ENCODE data around the gene NOVA2. TPM values are rescaled to one million over a fixed set of nuclear protein-coding genes. Genes with fewer than 3 reads are reported as not detected.

NOVA2 gene
- total RNA-seq, 1 experiment from 2014 or later: 2.5 TPM

DNA sequence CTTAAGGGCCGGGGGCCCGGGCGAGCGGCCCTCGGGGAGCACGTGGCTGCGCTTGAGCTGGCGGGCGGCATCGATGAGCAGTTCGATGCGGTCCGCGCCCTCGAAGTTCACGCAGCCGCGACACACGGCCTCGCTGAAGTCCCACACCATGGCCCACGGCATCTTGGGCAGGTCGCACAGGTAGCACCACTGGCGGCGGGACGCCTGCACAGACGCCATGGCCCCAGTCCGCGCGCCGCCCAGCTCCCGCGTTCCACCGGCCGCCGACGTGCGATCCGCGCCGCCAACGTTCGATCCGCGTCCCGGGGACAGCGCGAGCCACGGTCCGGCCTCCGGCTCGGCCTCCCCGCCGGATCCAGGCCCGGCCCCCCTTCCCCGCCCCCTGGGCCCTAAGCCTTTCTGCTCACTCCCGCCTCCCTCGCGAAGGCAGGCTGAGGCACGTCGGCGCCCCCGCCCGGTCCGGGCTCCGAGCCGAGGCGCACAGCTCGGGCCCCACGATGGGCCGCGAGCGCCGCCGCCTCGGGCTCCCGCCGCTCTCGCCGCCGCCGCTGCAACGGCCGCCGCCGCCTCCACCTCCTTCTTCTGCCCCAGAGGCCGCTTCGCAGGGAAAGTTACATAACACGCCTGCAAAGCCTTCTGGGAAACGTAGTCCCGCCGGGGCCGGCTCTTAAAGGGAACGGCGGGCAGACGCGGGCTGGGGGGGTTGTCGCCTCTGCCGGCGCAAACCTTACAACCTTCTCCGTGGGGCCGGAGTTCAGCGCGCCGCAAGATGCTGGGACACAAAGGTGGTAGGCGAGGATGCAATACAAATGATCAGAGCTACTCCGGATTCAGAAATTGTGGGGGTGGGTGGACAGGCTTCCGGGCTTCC is 87.9 kb downstream of the NOVA2 start, which contains the start of gene IRF2BP1:
TSS of gene IRF2BP1 (minus strand) at position 586 of the 871 bp plus-strand sequence. CDS start at position 219, 367 bp downstream.
- H3K27me3 ChIP-seq (ENCODE audit: insufficient read depth, low read length): no peaks in the 10 kb centered on the region
- intact Hi-C loops (cut with micrococcal nuclease): loop anchor here (1.0 to 2.0 kb wide), 2 partner anchors 17 to 22 kb away; partner anchors contain the start of genes MYPOP and SYMPK
- H3K4me2 ChIP-seq (ENCODE audit: low read length): peak within 1 kb of the TSS; percentile 89
- DNase-seq (ENCODE audit: low read depth, low spot score): peak; percentile 84
- peak within 1 kb of the TSS; percentile 82 for H3K9ac ChIP-seq (ENCODE audit: low read length)
- no TSS peak for BruUV-seq (replicated peaks)
- H3K36me3 ChIP-seq (ENCODE audit: control insufficient read depth in 1 of 2, insufficient read depth in 2 of 2, low read length in 2 of 2): no peaks in the 10 kb centered on the region
- peaks cover 21 to 47% of the 10 kb centered on the region in 2 experiments for H3K4me1 ChIP-seq (ENCODE audit: control insufficient read depth in 1 of 2, insufficient read depth in 2 of 2, low read length in 2 of 2)
- H3K79me2 ChIP-seq (ENCODE audit: insufficient read depth, low read length): peaks cover 15% of the 10 kb centered on the region
- ATAC-seq: peak; percentile 66
- peak within 1 kb of the TSS; percentile 91 for H3K27ac ChIP-seq (ENCODE audit: low read depth, low read length)
- peak within 1 kb of the TSS; percentile 44 for H2AFZ ChIP-seq (ENCODE audit: low read depth, low read length, poor library complexity, severe bottlenecking)
- CTCF ChIA-PET: interaction anchor here (0.9 to 2.4 kb wide), 7 partner anchors 15 to 192 kb away, joined by 3 to 28 read pairs (median 5); partner anchors contain the start of genes FOXA3, MYPOP and SYMPK
- POLR2A ChIA-PET: interaction anchor here (0.7 to 1.2 kb wide), 7 partner anchors 16 to 113 kb away, joined by 3 to 13 read pairs (median 5); partner anchors contain the start of genes CCDC61, FOXA3, MYPOP and SYMPK
- H4K20me1 ChIP-seq (ENCODE audit: insufficient read depth): no peaks in the 10 kb centered on the region
- no peaks in the 10 kb centered on the region for H3K9me3 ChIP-seq (ENCODE audit: control insufficient read depth in 1 of 2, insufficient read depth in 1 of 2, low read depth in 1 of 2, low read length in 2 of 2)
- RAD21 ChIA-PET (ENCODE audit: low non-redundant PET in 1 of 2, low total read pairs in 2 of 2, uncharacterized antibody in 2 of 2, unreplicated experiment in 2 of 2): interaction anchor here in 1 of 2 experiments (1.2 kb wide), 1 partner anchor 22 kb away, joined by 6 read pairs; the partner anchor contains the start of gene FOXA3
- no peaks in the 10 kb centered on the region for H3K9me2 ChIP-seq (ENCODE audit: insufficient read depth)
- peak within 1 kb of the TSS; percentile 71 to 75 for H3K4me3 ChIP-seq (replicated peaks in 1 of 2; ENCODE audit: low read depth in 1 of 2, low read length in 2 of 2)
- no peak for TF ChIP-seq EZH2 (IDR thresholded peaks at IDR 0.05)
- TF ChIP-seq, protein P1, sequence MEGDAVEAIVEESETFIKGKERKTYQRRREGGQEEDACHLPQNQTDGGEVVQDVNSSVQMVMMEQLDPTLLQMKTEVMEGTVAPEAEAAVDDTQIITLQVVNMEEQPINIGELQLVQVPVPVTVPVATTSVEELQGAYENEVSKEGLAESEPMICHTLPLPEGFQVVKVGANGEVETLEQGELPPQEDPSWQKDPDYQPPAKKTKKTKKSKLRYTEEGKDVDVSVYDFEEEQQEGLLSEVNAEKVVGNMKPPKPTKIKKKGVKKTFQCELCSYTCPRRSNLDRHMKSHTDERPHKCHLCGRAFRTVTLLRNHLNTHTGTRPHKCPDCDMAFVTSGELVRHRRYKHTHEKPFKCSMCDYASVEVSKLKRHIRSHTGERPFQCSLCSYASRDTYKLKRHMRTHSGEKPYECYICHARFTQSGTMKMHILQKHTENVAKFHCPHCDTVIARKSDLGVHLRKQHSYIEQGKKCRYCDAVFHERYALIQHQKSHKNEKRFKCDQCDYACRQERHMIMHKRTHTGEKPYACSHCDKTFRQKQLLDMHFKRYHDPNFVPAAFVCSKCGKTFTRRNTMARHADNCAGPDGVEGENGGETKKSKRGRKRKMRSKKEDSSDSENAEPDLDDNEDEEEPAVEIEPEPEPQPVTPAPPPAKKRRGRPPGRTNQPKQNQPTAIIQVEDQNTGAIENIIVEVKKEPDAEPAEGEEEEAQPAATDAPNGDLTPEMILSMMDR (IDR thresholded peaks at IDR 0.05 in 2 of 3, conservative IDR thresholded peaks at IDR 0.05 in 1 of 3; ENCODE audit: borderline replicate concordance in 1 of 3, insufficient read depth in 1 of 3, low read depth in 2 of 3, low read length in 2 of 3): no peak
- TF ChIP-seq POLR2A (IDR thresholded peaks at IDR 0.05; ENCODE audit: borderline replicate concordance, extremely low read depth, insufficient read depth, insufficient read length): no peak
- TF ChIP-seq RAD21 (IDR thresholded peaks at IDR 0.05; ENCODE audit: low read depth): no peak
- TF ChIP-seq ZNF274 (IDR thresholded peaks at IDR 0.05; ENCODE audit: low read depth, low read length): no peak
- TF ChIP-seq FOSL1 (IDR thresholded peaks at IDR 0.05; ENCODE audit: low read depth): no peak
- TF ChIP-seq, protein P2, sequence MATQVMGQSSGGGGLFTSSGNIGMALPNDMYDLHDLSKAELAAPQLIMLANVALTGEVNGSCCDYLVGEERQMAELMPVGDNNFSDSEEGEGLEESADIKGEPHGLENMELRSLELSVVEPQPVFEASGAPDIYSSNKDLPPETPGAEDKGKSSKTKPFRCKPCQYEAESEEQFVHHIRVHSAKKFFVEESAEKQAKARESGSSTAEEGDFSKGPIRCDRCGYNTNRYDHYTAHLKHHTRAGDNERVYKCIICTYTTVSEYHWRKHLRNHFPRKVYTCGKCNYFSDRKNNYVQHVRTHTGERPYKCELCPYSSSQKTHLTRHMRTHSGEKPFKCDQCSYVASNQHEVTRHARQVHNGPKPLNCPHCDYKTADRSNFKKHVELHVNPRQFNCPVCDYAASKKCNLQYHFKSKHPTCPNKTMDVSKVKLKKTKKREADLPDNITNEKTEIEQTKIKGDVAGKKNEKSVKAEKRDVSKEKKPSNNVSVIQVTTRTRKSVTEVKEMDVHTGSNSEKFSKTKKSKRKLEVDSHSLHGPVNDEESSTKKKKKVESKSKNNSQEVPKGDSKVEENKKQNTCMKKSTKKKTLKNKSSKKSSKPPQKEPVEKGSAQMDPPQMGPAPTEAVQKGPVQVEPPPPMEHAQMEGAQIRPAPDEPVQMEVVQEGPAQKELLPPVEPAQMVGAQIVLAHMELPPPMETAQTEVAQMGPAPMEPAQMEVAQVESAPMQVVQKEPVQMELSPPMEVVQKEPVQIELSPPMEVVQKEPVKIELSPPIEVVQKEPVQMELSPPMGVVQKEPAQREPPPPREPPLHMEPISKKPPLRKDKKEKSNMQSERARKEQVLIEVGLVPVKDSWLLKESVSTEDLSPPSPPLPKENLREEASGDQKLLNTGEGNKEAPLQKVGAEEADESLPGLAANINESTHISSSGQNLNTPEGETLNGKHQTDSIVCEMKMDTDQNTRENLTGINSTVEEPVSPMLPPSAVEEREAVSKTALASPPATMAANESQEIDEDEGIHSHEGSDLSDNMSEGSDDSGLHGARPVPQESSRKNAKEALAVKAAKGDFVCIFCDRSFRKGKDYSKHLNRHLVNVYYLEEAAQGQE (IDR thresholded peaks at IDR 0.05; ENCODE audit: low read depth): no peak
- TF ChIP-seq, protein P3, sequence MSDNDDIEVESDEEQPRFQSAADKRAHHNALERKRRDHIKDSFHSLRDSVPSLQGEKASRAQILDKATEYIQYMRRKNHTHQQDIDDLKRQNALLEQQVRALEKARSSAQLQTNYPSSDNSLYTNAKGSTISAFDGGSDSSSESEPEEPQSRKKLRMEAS (IDR thresholded peaks at IDR 0.05): peak; percentile 47; the same call in 1 of the 2 replicates
- TF ChIP-seq TCF7L2 (IDR thresholded peaks at IDR 0.05; ENCODE audit: borderline replicate concordance, extremely low read depth, insufficient read depth, insufficient read length): peak; percentile 44
- TF ChIP-seq JUND (IDR thresholded peaks at IDR 0.05): no peak
- no peak for TF ChIP-seq CBX3 (IDR thresholded peaks at IDR 0.05; ENCODE audit: low read depth)
- no peak for TF ChIP-seq SIN3A (IDR thresholded peaks at IDR 0.05; ENCODE audit: low read depth)
- TF ChIP-seq, protein P4, sequence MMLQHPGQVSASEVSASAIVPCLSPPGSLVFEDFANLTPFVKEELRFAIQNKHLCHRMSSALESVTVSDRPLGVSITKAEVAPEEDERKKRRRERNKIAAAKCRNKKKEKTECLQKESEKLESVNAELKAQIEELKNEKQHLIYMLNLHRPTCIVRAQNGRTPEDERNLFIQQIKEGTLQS (IDR thresholded peaks at IDR 0.05): no peak
- TF ChIP-seq ZFX (IDR thresholded peaks at IDR 0.05): peak; percentile 91
- TF ChIP-seq, protein P5, sequence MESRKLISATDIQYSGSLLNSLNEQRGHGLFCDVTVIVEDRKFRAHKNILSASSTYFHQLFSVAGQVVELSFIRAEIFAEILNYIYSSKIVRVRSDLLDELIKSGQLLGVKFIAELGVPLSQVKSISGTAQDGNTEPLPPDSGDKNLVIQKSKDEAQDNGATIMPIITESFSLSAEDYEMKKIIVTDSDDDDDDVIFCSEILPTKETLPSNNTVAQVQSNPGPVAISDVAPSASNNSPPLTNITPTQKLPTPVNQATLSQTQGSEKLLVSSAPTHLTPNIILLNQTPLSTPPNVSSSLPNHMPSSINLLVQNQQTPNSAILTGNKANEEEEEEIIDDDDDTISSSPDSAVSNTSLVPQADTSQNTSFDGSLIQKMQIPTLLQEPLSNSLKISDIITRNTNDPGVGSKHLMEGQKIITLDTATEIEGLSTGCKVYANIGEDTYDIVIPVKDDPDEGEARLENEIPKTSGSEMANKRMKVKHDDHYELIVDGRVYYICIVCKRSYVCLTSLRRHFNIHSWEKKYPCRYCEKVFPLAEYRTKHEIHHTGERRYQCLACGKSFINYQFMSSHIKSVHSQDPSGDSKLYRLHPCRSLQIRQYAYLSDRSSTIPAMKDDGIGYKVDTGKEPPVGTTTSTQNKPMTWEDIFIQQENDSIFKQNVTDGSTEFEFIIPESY (IDR thresholded peaks at IDR 0.05; ENCODE audit: extremely low read depth, insufficient replicate concordance, low read length): no peak
- no peak; the same call in 1 of the 2 replicates for TF ChIP-seq CEBPB (IDR thresholded peaks at IDR 0.05; ENCODE audit: low read depth)
- TF ChIP-seq SP1 (IDR thresholded peaks at IDR 0.05; ENCODE audit: low read depth): peak; percentile 56
